ENCODE results near the gene UNG.
"Not testable (repeated sequence)": the region's sequence is repeated elsewhere in the genome, so short reads cannot be mapped to it uniquely, and the experiment has no call there.

UNG gene

DNA sequence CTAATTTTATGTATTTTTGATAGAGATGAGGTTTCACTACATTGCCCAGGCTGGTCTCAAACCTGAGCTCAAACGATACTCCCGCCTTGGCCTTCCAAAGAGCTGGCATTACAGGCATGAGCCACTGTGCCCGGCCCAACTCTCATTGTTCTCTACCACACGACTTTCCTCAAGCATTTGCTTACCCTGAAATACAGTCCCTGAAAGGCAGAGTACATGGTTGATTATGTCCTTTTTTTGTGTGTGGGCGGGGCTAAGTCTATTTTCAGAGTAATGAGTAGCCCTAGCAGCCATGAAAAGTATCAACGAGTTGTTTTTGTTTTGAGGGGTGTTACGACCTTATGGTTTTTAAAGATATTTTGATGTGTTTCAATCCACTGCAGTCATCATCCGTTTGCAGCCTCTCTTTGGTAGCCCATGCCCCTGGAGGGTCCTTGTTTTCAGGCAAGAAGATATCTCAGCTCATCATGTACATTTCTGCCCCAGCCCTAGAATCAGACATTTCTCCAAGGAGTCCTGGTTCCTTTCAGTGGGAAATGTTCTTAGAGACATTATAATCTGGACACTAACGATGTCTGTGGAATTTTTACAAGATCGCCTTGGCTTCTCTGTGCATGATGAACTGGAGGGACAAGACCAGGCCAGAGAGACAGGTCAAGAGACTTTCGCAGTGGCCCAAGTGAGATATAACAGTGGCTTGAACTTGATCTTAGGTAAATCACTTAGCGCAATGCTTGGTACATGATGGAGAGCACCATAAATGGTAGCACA, 27.7 kb downstream of the UNG start:
- no peak for DNase-seq

DNA sequence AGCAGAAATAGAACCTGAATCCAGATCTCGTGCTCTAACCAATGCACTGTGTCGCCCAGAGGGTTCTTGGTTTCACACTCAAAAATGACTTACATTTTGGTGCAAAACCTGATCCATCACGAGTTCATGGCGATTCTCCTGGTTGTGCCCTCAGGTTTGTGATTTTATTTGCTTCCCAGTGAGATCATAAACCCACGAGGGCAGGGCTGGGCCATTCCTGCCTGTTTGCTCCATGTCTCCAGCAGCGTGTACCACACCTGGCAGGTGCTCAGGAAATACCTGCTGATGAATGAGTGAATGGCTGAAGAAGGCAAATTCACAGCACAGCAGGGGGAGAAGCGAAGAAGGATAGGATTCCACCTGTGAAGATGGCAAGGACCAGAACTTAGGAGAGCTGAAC, 28.4 kb downstream of the UNG start:
- DNase-seq = no peak

DNA sequence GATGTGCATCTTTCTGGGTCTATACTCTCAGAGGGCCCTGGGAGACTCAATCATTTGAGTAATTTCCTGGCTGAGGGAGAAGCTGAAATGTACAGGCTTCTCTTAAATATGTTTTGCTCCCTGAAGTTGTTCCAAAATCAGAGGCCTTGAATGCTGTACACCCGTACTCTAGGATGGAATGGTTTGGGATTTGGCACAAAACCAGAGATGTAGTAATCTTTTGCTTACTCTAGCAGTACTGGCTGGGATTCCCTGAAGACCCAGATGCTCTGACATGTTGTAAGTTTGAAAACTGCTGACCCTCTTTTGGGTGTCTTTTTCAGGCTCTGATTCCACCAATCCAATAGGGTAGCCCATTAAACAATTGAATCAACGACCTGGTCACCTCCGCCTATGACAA, 29.4 kb downstream of the UNG start:
- DNase-seq = no peak

DNA sequence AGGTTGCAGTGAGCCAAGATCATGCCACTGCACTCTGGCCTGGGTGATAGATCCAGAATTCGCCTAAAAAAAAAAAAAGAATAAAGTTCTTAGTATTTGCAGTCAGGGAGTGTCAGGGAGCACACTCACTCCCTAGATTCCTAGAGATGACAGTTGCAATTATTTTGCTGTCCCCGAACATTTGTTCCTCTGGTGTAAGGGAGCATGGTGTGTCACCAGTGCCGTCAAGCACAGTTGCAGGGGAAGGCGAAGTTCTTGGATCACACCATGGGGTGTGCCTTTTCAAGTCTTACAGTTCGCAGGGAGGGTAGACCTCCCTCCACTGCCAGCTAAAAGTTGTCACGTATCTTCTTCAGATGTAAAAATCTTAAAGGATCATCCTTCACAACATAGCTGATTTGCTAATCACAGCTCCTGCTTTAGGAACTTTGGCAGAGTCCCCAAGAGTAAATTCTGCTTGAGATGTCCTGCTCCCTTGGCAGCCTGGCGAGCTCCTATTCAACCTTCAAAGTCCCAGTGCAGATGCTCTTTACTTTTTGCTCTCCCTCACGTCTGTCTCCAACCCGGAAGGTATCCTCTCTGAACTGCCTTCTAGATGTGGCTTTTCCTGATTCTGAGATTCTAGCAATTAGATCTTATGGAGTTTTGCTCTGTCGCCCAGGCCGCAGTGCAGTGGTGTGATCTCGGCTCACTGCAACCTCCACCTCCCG, 30.3 kb downstream of the UNG start:
- DNase-seq = no peak

DNA sequence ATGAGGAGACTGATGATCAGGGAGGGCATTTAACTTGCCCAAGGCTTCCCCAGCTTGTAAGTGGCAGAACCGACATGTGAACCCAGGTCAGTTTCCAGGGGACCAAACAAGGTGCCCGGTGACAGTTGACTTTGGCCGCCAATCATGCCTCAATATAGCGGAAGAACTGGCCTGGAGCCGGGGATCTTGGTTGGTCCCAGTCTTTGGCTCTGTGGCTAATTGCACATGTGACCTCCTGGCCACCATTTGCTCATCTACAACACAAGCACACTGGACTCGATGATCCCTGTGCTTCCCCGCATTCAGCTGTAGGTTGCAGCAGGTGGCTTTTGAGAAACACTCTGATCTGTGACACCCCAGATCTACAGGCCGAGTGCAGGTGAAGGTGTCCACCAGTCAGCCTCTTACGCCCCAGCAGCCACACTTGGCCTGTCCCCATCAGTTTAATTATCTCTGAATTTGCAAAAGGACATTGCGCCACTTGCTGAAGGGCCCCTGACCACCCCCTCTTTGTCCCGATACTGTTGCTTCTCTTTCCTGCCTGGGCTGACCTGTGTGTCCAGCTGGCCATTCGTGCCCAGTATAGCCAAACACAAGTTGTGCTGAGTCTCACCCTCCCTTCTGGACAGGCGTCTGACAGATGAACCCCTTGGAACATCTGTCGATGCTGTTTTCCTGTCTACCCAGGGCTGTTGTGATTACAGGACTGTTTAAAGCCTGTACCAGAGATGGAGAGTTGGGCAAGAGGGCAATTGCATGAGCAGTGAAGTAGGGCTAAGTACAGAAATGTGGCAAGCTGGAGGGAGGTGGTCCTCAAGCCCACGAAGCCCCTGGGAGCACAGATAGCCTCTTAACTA, 33.1 kb downstream of the UNG start:
- no peak for DNase-seq

DNA sequence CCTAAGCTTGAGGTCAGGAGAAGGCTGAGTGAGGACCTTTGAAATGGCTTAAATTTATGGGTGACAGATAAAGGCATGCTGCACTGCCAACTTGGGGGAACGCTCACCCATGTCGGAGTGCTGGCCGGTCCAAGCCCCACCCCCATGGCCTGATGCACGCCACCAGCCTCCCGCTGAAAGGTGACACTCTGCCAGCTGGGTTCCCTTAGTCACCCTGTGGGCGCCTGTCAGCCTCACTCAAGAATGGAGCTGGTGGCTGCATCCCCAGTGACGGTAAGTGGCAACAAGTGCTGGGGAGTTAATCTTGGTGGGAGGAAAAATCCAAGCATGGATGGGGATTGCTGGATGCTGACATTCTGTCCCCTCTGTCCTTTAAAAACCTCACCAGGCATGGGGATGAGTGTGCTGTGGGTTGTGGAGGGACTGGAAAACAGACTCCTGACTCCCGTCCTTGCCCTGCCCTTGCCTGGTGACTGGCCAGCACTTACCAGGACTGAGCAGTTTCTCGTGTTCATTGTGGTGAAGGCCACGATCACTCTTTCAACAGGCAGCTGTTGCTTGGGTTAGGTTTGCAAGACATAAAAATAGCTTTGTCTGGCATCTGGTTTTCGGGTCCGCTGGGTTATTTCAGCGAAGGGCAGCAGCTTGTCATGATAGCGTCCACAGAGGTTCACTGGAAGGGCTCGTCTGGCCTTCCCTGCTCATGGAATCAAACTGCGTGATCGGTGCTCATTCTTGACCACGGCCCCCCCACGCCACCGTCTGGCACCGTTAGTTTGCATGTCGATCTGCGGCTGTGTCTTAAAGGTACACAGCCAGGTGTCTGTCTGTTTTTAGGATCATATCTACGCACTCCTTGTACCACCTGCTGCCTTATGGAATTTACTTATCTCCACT, 34.0 kb downstream of the UNG start:
- no peak for DNase-seq

DNA sequence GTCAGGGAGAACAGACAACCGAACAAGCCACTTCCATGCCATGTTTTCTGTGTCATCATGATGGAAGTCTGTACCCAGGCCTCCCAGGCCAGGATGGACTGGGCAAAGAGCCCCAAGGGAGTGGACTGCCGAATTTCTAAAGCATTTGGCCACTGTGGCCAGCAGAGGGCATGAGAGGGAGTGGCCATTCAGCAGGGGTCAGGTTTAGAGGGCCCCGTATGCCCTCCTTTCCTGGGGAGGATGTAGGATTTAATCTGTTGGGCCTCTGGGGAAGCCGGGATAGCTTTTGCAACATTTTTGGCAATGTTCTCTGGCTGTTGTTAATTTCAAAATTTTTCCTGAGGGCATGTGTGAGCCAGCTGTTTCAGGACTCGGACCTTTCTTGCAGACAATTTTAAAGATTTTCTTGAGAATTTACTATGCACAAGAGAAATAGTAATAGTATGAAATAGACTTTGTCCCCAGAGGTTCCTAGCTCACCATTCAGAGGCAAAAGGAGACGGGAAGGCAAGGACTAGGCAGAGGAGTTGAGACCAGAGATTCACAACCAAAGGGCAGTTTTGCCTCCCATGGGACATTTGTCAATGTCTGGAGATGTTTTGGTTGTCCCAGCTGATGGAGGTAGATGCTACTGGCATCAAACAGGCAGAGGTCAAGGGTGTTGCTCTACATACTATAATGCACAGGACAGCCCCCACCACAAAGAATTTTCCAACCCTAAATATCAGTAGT, 37.0 kb downstream of the UNG start:
- DNase-seq = no peak

DNA sequence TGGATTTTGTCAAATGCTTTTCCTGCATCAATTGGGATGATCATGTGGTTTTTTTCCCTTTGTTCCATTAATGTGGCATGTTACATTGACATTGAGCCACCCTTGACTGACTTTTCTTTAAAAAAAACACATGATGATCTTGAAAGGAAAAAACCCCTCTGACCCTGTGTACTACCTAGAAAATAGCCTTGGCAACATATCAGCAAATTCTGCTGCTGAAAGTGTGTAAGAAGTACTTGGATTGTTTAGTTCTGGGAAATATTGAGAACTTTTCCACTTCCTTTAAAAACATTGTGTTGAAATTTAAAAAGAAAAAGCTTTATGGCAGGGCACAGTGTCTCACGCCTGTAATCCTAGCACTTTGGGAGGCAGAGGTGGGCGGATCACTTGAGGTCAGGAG, 39.7 kb downstream of the UNG start:
- DNase-seq = no peak

DNA sequence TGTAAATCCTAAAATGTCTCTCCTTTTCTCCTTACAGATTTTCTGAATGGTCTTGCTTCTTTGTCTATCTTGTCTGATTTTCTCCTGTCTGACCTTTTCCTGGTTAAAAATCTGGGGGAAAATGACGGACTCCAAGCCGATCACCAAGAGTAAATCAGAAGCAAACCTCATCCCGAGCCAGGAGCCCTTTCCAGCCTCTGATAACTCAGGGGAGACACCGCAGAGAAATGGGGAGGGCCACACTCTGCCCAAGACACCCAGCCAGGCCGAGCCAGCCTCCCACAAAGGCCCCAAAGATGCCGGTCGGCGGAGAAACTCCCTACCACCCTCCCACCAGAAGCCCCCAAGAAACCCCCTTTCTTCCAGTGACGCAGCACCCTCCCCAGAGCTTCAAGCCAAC, 42.0 kb downstream of the UNG start:
- DNase-seq = no peak

DNA sequence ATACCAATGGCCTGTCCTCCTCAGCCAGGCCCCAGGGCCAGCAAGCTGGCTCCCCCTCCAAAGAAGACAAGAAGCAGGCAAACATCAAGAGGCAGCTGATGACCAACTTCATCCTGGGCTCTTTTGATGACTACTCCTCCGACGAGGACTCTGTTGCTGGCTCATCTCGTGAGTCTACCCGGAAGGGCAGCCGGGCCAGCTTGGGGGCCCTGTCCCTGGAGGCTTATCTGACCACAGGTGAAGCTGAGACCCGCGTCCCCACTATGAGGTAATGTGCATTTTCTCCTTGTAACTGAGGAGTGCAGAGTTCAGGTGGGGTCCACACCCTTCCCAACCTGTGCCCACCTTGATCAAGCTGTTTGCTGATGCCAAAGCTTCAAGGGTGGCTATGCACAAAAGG, 42.4 kb downstream of the UNG start:
- no peak for DNase-seq

DNA sequence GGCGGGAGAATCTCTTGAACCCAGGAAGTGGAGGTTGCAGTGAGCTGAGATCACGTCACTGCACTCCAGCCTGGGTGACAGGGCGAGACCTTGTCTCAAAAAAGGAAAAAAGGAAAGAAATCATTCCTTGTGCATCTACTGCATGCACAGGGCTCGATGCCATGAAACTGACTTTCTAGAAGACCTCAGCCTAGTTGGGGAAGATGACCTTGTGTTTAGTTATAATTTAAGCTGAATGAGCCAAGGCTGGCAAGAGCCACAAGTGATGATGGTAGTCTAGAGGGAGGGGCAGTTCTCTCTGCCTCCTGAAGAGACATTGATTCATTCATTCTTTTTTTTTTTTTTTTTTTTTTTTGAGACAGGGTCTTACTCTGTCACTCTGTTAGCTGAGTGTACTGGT, 43.2 kb downstream of the UNG start:
- no peak for DNase-seq

DNA sequence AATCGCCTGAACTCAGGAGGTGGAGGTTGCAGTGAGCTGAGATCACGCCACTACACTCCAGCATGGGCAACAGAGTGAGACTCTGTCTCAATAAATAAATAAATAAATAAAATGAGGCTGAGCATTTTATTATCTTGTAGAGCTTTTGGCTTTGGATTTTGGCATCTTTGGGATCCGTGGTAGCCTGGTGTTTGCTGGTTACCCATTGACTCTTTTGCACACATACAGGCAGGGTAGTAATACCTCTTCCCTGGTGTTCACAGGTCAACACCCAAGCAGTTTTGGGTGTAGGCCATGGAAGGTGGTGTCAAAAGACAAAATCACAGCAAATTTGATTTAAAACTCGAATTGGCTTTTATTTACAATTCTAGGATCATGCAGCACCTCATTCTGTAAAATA, 46.8 kb downstream of the UNG start:
- no peak for DNase-seq

DNA sequence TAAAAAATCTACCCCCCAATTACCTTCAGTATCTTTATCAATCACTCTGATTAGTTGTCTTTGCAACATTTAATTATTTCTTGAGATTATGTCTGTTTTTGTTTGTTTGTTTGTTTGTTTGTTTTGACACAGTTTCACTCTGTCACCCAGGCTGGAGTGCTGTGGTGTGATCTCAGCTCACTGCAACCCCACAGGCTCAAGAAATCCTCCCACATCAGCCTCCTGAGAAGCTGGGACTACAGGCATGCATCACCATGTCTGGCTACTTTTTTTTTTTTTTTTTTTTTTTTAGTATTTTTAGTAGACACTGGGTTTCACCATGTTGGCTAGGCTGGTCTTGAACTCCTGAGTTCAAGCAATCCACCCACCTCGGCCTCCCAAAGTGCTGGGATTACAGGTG, 49.7 kb downstream of the UNG start:
- not testable (repeated sequence) for DNase-seq

DNA sequence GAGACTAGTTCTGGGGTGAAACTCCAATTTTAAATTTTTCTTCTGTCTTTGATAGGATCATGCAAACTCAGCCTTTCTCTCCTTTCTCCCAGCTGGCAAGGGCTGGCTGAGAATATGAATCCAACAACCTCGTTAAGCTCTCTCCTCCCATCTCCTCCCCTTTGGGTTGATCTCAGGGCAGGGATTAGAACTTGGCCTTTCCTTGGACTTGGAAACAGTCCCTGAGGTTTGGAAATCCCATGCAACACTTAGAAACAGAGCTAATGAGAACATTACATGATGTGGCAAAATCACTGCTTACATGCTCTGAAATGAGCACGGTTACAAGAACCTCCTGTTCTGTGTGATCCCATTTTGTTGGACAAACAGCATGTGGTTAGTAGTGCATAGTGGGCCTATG, 50.6 kb downstream of the UNG start:
- DNase-seq = no peak

DNA sequence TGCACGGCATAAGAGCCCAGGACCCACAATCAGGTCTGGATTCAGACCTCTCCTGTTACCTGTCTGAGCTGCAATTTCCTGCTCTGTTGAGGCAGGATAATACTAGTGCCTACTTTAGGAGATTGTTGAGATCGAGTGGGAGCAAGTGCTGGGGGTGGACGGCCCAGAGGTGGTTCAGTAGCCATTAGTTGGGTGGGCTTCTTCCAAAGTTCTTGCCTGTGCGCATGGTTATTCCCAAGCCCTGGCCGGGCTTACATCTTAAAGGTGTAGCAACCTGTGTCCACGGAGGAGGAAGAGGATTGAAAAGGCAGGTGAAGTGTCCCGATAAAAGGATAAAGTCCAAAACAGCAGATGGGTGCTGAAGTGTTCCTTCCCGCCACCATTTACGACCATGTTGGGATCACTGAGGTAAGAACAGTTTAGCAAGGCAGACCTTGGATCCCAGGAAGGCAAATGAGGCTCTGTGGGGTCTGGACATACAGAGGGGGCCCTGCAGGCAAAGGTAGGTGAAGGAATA, 52.8 kb downstream of the UNG start:
- DNase-seq = no peak

DNA sequence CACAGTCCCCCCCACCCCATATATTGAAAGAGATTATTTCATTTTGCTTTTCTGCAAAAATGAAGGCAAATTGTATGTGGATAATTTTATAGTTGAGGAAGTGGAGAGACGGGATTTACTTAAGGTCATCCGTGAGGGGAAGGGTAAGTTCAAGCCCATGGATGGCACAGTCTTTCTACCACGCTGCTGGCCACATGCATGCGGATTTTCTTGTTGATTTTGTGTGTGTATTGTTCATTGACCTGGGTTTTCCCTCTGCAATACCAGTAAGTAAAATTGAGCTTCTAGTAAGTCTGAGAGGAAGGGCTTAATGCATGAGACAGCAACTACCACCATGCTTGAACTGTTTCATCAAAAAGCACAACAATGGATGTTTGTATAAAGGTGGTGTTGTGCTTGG, 54.1 kb downstream of the UNG start:
- no peak for DNase-seq

DNA sequence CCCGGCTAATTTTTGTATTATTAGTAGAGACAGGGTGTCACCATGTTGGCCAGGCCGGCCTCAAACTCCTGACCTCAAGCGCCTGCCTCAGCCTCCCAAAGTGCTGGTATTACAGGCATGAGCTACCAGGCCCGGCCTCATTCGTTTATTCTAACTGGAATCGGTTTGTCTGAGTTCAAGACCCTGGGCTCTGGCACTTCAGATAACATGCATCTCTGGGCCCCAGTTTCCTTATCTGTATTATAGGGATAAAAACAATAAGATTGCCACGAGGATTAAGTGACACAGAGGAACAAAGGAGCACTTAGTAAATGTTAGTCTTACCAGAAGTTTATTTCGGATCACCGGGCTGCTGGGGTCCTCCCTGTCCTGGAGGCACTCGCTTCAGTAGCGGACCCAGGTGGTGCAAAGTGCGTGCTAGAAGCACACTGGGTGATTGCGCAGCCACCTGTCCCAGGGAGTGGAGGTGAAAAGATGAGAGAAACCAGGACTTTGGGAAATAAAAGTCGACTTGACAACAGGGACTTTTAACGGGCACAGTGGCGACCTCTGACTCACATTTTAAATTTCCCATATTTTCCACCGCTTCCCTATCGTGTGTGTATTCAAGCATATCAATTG, 56.5 kb downstream of the UNG start:
- no peak for DNase-seq

DNA sequence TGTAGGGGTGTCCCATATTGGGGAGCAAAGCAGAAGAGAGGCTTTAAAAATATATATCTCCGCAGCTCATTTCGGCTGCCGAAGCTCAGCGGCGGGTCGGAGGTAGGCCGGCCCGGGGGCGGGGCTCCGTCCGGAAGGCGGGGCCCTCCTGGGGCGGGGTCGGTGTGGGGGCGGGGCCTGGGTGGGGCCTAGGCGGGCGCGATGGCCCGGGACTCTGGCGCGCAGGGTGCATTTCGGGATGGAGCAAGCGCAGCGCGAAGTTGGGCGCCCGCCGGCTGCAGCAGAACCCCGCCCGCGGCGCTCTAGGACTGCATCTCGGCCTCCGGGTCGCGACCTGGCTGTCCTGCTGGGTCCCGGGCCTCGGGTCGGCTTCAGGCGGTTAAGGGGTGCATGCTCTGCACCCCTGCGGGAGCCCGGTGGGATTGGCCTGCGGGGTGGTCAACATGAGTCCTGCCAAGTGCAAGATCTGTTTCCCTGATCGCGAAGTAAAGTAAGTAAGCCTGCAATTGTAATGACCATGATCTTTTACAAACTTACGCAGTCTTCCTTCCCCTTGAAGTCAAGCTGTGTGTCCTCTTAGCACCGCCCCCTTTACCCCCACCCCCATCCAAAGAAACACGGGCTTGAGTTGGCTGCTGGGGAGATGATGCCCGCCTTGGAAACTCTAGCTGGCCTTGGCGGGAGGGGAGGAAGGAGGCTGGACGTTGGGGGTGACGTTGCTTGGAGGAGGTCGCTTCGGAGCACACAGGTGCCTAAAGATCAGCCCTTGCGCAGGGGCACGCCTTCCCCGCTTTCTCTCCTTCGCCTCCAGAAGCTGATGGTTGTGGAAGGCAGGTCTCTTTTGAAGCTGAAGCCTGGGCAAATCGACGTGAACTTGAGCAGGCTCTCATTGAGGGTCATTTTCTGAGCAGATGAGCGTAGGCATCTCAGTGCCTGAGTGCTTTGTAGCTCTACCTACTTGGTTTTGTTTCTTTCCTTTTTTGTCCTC, 57.3 kb downstream of the UNG start:
- peak; percentile 86 for DNase-seq

DNA sequence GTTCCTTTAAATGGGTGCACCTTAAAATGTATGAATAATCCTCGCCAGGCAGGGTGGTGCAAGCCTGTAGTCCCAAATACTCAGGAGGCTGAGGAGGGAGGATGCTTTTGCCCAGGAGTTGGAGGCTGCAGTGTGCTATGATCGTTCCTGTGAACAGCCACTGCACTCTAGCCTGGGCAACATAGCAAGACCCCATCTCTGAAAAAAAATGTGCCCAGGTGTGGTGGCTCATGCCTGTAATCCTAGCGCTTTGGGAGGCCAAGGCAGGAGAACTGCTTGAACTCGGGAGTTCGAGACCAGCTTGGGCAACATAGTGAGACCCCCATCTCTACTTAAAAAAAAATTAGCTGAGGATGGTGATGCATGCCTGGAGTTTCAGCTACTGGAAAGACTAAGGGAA, 58.6 kb downstream of the UNG start:
- no peak for DNase-seq

DNA sequence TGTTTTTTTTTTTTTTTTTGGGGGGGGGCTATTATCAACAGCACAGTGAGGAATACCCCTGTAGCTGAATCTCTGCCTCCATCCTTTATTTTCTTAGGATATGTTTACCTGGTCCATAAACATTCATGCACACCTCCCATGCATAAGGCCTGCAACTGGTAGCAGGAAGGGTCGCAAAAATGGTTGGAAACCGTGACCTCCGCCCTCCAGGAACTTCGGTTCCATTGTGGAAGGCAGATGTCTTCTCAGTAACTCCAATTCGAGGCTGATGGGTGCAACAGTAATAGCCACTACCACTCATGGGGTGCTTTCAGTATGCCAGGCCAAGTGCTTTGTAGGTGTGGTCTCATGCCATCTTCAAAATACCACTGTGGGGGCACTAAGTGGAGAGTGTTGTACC, 59.2 kb downstream of the UNG start:
- DNase-seq = no peak
